Immature natural killer cell (primary cell): ENCODE measurements around the gene MRPL20. TPM values are rescaled to one million over a fixed set of nuclear protein-coding genes. Genes with fewer than 3 reads are reported as not detected.
"Not testable (repeated sequence)": the region's sequence is repeated elsewhere in the genome, so short reads cannot be mapped to it uniquely, and the experiment has no call there.

Experiments used
- DNase-seq, 3 donors: peaks; one replicate each; pipeline ENCODE4 v3.0.0; 2022; ENCODE audit warnings: mixed read lengths in 1 of 3
- H3K27ac Mint-ChIP-seq, 6 donors: one replicate each; pipeline ENCODE4 v1.8.0; 2020; ENCODE audit warnings: mixed read lengths in 6 of 6, mild to moderate bottlenecking in 5 of 6, inconsistent platforms in 4 of 6, moderate library complexity in 3 of 6
- H3K27me3 Mint-ChIP-seq, 3 donors: one replicate each; pipeline ENCODE4 v1.8.0; 2020 to 2021; ENCODE audit warnings: low read depth in 3 of 3, mild to moderate bottlenecking in 3 of 3, mixed read lengths in 3 of 3, moderate library complexity in 3 of 3, inconsistent platforms in 1 of 3
- H3K36me3 Mint-ChIP-seq, 3 donors: one replicate each; pipeline ENCODE4 v1.8.0; 2020; ENCODE audit warnings: mixed read lengths in 3 of 3, inconsistent platforms in 2 of 3, mild to moderate bottlenecking in 2 of 3
- H3K4me1 Mint-ChIP-seq, 2 donors: one replicate each; pipeline ENCODE4 v1.8.0; 2020; ENCODE audit warnings: inconsistent platforms in 2 of 2, mild to moderate bottlenecking in 2 of 2, mixed read lengths in 2 of 2, moderate library complexity in 1 of 2
- H3K4me3 Mint-ChIP-seq, 5 donors: one replicate each; pipeline ENCODE4 v1.8.0; 2020; ENCODE audit warnings: mild to moderate bottlenecking in 5 of 5, mixed read lengths in 5 of 5, inconsistent platforms in 3 of 5, moderate library complexity in 3 of 5
- H3K9me3 Mint-ChIP-seq, 6 donors: one replicate each; pipeline ENCODE4 v1.8.0; 2020; ENCODE audit warnings: mild to moderate bottlenecking in 6 of 6, mixed read lengths in 6 of 6, inconsistent platforms in 4 of 6, moderate library complexity in 3 of 6
- polyA plus RNA-seq, 3 donors: library from polyadenylated mRNA; unstranded; fragments of 300-500 nt; fragmentation: Illumina TruSeq; gene quantifications; one replicate each; pipeline ENCODE4 v1.2.3, GENCODE V29; 2021

The MRPL20 gene
- polyA plus RNA-seq, 3 donors from 2014 or later, result 167 to 194 (median 182) TPM

DNA sequence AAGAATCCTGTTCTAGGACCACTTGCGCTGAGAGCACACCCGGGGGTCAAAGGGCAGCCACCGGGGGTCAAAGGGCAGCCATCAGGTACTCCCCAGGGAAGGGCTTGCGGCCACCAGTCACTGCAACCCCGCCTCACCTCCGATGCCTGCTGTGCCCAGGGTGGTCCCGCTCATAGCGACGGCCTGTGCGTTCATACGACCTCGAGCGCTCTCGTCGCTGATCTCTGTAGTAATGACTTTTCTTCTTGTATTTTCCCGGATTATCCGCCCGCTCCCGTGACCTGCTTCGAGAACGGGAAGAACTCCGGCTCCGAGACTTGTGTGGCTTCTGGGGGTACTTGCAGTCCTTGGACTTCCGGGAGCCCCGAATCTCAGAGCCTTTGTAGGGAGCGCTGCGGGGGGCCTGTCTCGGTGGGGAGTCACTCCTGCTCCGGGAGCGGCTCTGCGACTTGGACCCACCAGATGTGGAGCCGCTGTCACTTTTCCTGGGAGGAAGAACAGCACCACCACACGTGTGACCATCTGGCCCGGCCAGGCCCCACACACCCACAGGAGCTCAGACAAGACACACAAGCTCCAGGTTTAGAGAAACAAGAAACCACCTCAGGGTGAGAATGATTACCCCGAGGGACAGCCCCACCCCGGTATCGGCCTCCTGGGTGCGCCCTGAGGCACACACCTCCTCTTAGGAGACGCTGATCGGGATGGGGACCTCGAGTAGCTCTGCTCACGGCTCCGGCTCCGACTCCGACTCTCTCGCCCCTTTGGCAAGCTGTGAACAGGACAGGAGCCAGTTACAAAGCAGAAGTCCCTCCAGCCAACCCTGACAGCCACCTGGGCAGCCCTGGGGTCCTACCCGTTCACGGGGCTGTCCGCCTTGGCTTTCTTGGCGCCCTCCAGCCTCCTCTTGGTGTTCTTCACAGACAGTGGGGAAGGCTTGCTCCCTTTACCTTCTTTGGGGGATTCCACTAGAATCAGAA lies 19.7 kb downstream of the MRPL20 start:
- no peak overlapping the region for H3K27ac Mint-ChIP-seq
- peaks cover 0 to 3% (median 0%) of the 10 kb centered on the region in 3 donors for H3K27me3 Mint-ChIP-seq
- no peak overlapping the region for H3K4me3 Mint-ChIP-seq
- peaks cover 24 to 50% (median 29%) of the 10 kb centered on the region in 3 donors for H3K36me3 Mint-ChIP-seq
- peaks cover 1 to 3% of the 10 kb centered on the region in 2 donors for H3K4me1 Mint-ChIP-seq
- H3K9me3 Mint-ChIP-seq, result no peaks in the 10 kb centered on the region
- DNase-seq, result no peak

GRCh38 chr1:1385931-1386330 lies 21.2 kb downstream of the MRPL20 start:
- Mint-ChIP-seq H3K36me3 (peaks cover 15 to 38% (median 22%) of the 10 kb centered on the region in 3 donors), H3K27me3 (peaks cover 0 to 3% (median 0%) of the 10 kb centered on the region in 3 donors), H3K9me3 (no peaks in the 10 kb centered on the region), H3K4me3 (no peak overlapping the region), H3K27ac (peak overlapping the region in 1 of 6 donors; percentile 28), H3K4me1 (no peaks in the 10 kb centered on the region)
- no peak for DNase-seq

GRCh38 chr1:1385339-1385738 lies 21.8 kb downstream of the MRPL20 start:
- H3K4me3 Mint-ChIP-seq, DNase-seq, H3K27ac Mint-ChIP-seq, H3K9me3 Mint-ChIP-seq, H3K4me1 Mint-ChIP-seq, H3K27me3 Mint-ChIP-seq: not testable (repeated sequence)
- H3K36me3 Mint-ChIP-seq, result peaks cover 9 to 33% (median 16%) of the 10 kb centered on the region in 3 donors

- Mint-ChIP-seq H3K27me3 (no peaks in the 10 kb centered on the region), H3K4me3 (no peak overlapping the region), H3K4me1 (no peaks in the 10 kb centered on the region), H3K36me3 (peaks cover 0 to 3% (median 2%) of the 10 kb centered on the region in 3 donors), H3K27ac (no peak overlapping the region), H3K9me3 (no peaks in the 10 kb centered on the region)
- no peak for DNase-seq
Measured at GRCh38 chr1:1381294-1381693, 25.8 kb downstream of the MRPL20 start.

- no peaks in the 10 kb centered on the region for H3K9me3 Mint-ChIP-seq
- DNase-seq, result no peak
Measured at GRCh38 chr1:1380860-1381259, 26.2 kb downstream of the MRPL20 start.

DNA sequence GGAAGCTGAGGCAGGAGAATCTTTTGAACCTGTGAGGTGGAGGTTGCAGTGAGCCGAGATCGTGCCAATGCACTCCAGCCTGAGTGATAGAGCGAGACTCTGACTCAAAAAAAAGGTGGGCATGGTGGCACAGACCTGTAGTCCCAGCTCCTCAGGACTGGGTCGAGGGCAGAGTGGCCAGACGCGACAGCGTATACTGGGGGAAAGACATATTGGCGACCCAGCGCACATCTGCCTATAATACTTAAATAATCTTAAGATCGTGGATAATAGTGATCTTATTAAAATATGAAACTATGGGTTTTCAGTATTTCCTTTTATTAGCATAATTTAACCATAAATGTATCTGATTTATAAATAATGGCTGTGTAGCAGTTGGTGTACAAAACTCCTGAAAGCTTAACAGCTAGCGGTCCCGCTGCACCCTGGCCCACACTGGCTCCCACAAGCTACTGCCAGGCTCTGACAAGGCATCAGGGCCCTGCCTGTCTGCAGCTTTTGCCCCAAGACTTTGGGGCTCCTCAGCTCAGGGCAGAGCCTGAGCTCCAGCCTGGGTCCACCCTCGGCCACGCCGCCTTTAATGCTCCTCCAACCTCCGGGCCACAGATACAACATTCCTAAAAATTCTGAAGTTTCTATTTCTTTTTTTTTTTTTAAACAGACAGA lies 29.4 kb downstream of the MRPL20 start:
- peaks cover 0 to 6% (median 3%) of the 10 kb centered on the region in 3 donors for H3K27me3 Mint-ChIP-seq
- no peaks in the 10 kb centered on the region for H3K36me3 Mint-ChIP-seq
- H3K4me1 Mint-ChIP-seq, result peaks cover 12 to 19% of the 10 kb centered on the region in 2 donors
- H3K9me3 Mint-ChIP-seq, result no peaks in the 10 kb centered on the region
- peak overlapping the region in 1 of 5 donors; percentile 1 for H3K4me3 Mint-ChIP-seq
- H3K27ac Mint-ChIP-seq, result peak overlapping the region in 1 of 6 donors; percentile 40
- no peak for DNase-seq

More at GRCh38 chr1:1380860-1381259, 26.2 kb downstream of the MRPL20 start:
- no peaks in the 10 kb centered on the region for H3K36me3 Mint-ChIP-seq
- H3K4me3 Mint-ChIP-seq, result no peak overlapping the region
- H3K27me3 Mint-ChIP-seq, result no peaks in the 10 kb centered on the region
- H3K27ac Mint-ChIP-seq, result no peak overlapping the region
- H3K4me1 Mint-ChIP-seq, result no peaks in the 10 kb centered on the region

- H3K9me3 Mint-ChIP-seq, result no peaks in the 10 kb centered on the region
- H3K4me3 Mint-ChIP-seq, result peak overlapping the region in 4 of 5 donors; percentile 46 to 90 (median 60)
- peak overlapping the region in 5 of 6 donors; percentile 29 to 98 (median 74) for H3K27ac Mint-ChIP-seq
- no peaks in the 10 kb centered on the region for H3K36me3 Mint-ChIP-seq
- peaks cover 0 to 6% (median 3%) of the 10 kb centered on the region in 3 donors for H3K27me3 Mint-ChIP-seq
- DNase-seq, result no peak
- peaks cover 12 to 25% of the 10 kb centered on the region in 2 donors for H3K4me1 Mint-ChIP-seq
Measured at GRCh38 chr1:1376551-1377226, 30.4 kb downstream of the MRPL20 start.

- H3K27ac Mint-ChIP-seq, result peak within 1 kb of the TSS; percentile 91 to 98 (median 94)
- peaks cover 4 to 11% (median 6%) of the 10 kb centered on the region in 3 donors for H3K27me3 Mint-ChIP-seq
- H3K36me3 Mint-ChIP-seq, result no peaks in the 10 kb centered on the region
- H3K4me1 Mint-ChIP-seq, result peaks cover 12 to 32% of the 10 kb centered on the region in 2 donors
- DNase-seq, result peak; percentile 96 to 98 (median 97)
- H3K4me3 Mint-ChIP-seq, result peak within 1 kb of the TSS; percentile 90 to 96 (median 91)
- no peaks in the 10 kb centered on the region for H3K9me3 Mint-ChIP-seq
Measured at GRCh38 chr1:1374929-1375662, 32.0 kb downstream of the MRPL20 start, which contains the start of gene AURKAIP1. Gene AURKAIP1 (minus strand): TSS chr1:1375207. CDS start chr1:1374756, 451 bp downstream.

GRCh38 chr1:1374589-1374928 lies 32.5 kb downstream of the MRPL20 start:
- peak overlapping the region in 5 of 6 donors; percentile 19 to 92 (median 56) for H3K27ac Mint-ChIP-seq
- DNase-seq, result no peak
- H3K4me1 Mint-ChIP-seq, result peaks cover 12 to 32% of the 10 kb centered on the region in 2 donors
- peak overlapping the region; percentile 60 to 93 (median 91) for H3K4me3 Mint-ChIP-seq
- H3K27me3 Mint-ChIP-seq, result peaks cover 4 to 11% (median 6%) of the 10 kb centered on the region in 3 donors
- H3K9me3 Mint-ChIP-seq, result no peaks in the 10 kb centered on the region
- no peaks in the 10 kb centered on the region for H3K36me3 Mint-ChIP-seq

DNA sequence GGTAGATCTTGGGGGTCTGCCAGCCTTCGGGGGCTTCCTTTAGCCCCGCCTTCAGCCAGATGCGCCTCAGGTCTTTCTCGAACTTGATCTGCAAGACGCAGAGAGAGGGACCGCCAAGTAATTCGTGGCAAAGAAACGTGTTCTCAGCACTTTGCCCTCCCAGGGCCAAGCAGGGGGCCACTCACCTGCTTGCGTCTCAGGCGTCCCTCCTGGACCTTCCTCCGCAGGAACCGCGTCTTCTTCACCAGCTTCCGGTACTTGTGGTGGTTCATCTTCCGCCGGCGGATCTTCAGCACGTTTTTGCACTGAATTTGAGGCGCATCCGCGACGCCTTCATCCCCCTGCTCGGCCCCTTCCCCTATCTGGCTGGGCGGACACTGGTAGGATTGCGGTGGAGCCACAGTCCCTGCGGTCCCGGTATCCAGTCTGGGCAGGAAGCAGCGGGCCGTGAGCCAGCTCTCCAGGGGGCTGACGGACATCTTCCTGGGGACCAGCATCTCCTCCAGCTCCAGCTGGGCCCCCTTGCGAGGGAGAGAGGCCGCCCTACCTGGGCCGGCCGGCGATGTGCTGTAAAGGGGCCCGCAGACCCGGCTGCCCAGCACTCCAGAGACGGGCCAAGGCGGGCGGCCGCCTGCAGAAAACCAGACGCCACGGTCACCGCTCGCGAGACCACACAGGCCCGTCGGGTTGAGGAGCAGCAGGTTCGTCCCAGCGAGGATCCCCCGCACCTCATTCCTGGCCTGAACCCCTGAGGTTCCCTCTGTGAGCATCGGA lies 33.1 kb downstream of the MRPL20 start:
- no peaks in the 10 kb centered on the region for H3K9me3 Mint-ChIP-seq
- H3K4me3 Mint-ChIP-seq, result peak overlapping the region; percentile 61 to 93 (median 91)
- DNase-seq, result no peak
- peaks cover 4 to 11% (median 6%) of the 10 kb centered on the region in 3 donors for H3K27me3 Mint-ChIP-seq
- H3K4me1 Mint-ChIP-seq, result peaks cover 12 to 32% of the 10 kb centered on the region in 2 donors
- H3K36me3 Mint-ChIP-seq, result no peaks in the 10 kb centered on the region
- peak overlapping the region in 5 of 6 donors; percentile 39 to 92 (median 62) for H3K27ac Mint-ChIP-seq

- DNase-seq, result no peak
- Mint-ChIP-seq H3K27me3 (peaks cover 4 to 11% (median 6%) of the 10 kb centered on the region in 3 donors), H3K27ac (peak overlapping the region in 5 of 6 donors; percentile 23 to 79 (median 64)), H3K4me1 (peaks cover 12 to 32% of the 10 kb centered on the region in 2 donors), H3K9me3 (no peaks in the 10 kb centered on the region), H3K36me3 (no peaks in the 10 kb centered on the region), H3K4me3 (peak overlapping the region in 4 of 5 donors; percentile 50 to 74 (median 64))
Measured at GRCh38 chr1:1373051-1373814, 33.9 kb downstream of the MRPL20 start.
